Measurements from ENCODE around the gene CIT.

CIT gene

DNA sequence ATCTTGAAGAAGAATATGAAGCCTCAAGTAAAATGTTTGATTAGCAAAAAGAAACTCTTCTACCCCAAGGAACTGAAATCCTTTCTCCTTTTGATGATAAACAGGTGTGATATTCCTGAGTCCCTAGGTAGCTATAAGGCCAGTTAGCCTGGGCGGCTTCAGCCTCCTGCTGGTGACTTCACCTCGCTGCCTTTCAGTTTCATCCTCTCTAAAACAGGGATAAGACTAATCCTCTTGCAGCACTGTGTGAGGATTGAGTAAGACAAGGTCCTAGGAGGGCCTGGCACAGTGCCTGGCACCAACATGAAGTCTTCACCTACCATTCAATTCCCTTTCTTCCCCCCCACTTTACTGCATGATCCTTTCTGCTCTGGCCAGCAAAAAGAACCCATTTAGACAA lies 42.1 kb downstream of the CIT start:
- no peak overlapping the region for H3K4me3 ChIP-seq (ENCODE audit: insufficient read depth, low read depth, low read length, poor library complexity, severe bottlenecking)
- no peaks in the 10 kb centered on the region for H3K27me3 ChIP-seq (replicated peaks; ENCODE audit: control insufficient read depth, insufficient read depth, low read length, poor library complexity, severe bottlenecking)
- no peak for DNase-seq
- no peak overlapping the region for H3K27ac ChIP-seq (ENCODE audit: insufficient read depth, low read length, poor library complexity, severe bottlenecking)
- H3K9me3 ChIP-seq (ENCODE audit: control insufficient read depth, low read length) = no peaks in the 10 kb centered on the region
- no peaks in the 10 kb centered on the region for H3K4me1 ChIP-seq (ENCODE audit: control insufficient read depth, insufficient read depth, low read length, poor library complexity, severe bottlenecking)
- H3K36me3 ChIP-seq (ENCODE audit: control insufficient read depth, insufficient read depth, low read length) = no peaks in the 10 kb centered on the region

DNA sequence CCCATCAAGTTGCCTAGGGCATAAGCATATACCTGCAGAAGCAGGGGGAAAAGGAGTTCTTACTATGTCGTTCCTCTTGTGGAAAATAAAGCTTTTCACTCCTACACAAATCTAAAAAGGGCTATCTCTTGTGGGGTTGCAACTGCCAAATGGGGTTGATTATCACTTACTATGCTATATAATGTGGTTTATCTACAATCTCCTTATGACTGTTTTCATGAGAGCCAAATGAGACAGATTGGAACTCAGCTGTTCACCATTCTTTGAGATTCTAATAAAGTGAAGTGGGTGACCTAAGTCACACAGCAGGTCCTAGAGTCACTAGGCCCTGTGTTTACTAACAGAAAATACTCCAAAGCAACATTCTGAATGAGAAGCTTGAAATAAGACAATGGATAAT lies 47.7 kb downstream of the CIT start:
- H3K4me1 ChIP-seq (ENCODE audit: control insufficient read depth, insufficient read depth, low read length, poor library complexity, severe bottlenecking) = no peaks in the 10 kb centered on the region
- no peaks in the 10 kb centered on the region for H3K27me3 ChIP-seq (replicated peaks; ENCODE audit: control insufficient read depth, insufficient read depth, low read length, poor library complexity, severe bottlenecking)
- H3K27ac ChIP-seq (ENCODE audit: insufficient read depth, low read length, poor library complexity, severe bottlenecking) = no peak overlapping the region
- no peaks in the 10 kb centered on the region for H3K9me3 ChIP-seq (ENCODE audit: control insufficient read depth, low read length)
- no peak overlapping the region for H3K4me3 ChIP-seq (ENCODE audit: insufficient read depth, low read depth, low read length, poor library complexity, severe bottlenecking)
- no peaks in the 10 kb centered on the region for H3K36me3 ChIP-seq (ENCODE audit: control insufficient read depth, insufficient read depth, low read length)
- DNase-seq = no peak

- Histone ChIP-seq H3K27ac (ENCODE audit: insufficient read depth, low read length, poor library complexity, severe bottlenecking) (no peak overlapping the region), H3K9me3 (ENCODE audit: control insufficient read depth, low read length) (no peaks in the 10 kb centered on the region), H3K27me3 (replicated peaks; ENCODE audit: control insufficient read depth, insufficient read depth, low read length, poor library complexity, severe bottlenecking) (no peaks in the 10 kb centered on the region), H3K4me1 (ENCODE audit: control insufficient read depth, insufficient read depth, low read length, poor library complexity, severe bottlenecking) (no peaks in the 10 kb centered on the region), H3K36me3 (ENCODE audit: control insufficient read depth, insufficient read depth, low read length) (no peaks in the 10 kb centered on the region), H3K4me3 (ENCODE audit: insufficient read depth, low read depth, low read length, poor library complexity, severe bottlenecking) (no peak overlapping the region)
- DNase-seq = no peak
Measured at GRCh38 chr12:119828300-119828699, 48.8 kb downstream of the CIT start.

DNA sequence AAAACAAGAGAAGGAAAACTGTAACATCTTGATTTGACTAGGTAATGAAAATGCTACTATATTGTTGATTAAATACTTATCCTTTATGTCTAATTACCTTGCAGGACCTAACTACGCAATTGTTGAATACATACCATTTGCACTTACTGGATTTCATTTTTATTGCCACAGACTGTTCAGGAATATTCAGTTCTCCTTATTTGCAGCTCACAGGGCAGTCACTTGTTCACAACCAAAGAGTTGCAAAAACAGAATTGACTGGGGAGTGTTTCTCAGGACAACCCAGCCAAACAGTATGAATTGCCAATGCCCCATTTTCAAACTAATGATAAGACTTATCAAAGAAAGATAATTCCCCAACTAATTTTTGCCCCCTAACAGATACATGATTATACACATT lies 49.4 kb downstream of the CIT start:
- Histone ChIP-seq H3K4me3 (ENCODE audit: insufficient read depth, low read depth, low read length, poor library complexity, severe bottlenecking) (no peak overlapping the region), H3K27me3 (replicated peaks; ENCODE audit: control insufficient read depth, insufficient read depth, low read length, poor library complexity, severe bottlenecking) (no peaks in the 10 kb centered on the region)

DNA sequence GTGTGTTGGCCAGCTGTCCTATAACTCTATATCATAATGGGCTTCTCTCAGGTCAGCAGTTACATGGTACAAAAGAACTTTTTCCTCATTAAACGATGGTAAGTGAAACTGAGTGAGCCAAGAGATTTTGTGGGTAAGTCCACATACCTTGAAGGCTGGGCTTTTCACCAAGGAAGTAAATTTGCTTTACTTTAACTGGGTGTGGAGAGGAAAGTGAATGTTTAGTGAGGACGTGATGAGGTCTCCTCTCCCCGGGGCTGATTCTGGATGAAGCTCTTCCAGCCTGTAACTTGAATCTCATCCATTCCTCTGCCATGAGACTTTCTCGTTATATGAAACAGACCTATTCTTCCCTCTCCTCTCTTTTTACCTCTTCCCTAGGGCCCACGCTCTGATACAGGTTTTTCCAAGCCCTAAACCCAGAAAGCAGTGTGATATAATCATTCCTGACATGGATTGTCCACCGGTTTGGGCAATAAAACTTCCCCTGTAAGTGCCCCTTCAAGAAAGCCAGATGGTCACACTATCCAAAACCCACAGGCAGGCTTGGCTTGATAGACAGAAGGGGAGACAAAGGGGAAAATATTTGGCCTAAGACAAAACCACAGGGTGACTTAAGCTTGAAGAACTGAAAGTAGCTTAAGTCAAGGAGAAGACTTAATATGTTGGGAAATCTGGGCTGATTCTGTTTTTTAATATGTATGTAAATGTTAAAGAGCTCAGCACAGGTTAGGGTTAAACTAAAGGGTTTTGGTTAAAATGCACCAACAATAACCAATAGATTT lies 50.3 kb downstream of the CIT start:
- Histone ChIP-seq H3K27me3 (replicated peaks; ENCODE audit: control insufficient read depth, insufficient read depth, low read length, poor library complexity, severe bottlenecking) (no peaks in the 10 kb centered on the region), H3K9me3 (ENCODE audit: control insufficient read depth, low read length) (no peaks in the 10 kb centered on the region), H3K27ac (ENCODE audit: insufficient read depth, low read length, poor library complexity, severe bottlenecking) (no peak overlapping the region), H3K4me3 (ENCODE audit: insufficient read depth, low read depth, low read length, poor library complexity, severe bottlenecking) (no peak overlapping the region), H3K4me1 (ENCODE audit: control insufficient read depth, insufficient read depth, low read length, poor library complexity, severe bottlenecking) (no peaks in the 10 kb centered on the region), H3K36me3 (ENCODE audit: control insufficient read depth, insufficient read depth, low read length) (no peaks in the 10 kb centered on the region)
- DNase-seq = no peak

More for the DNA sequence above, 49.4 kb downstream of the CIT start:
- H3K9me3 ChIP-seq (ENCODE audit: control insufficient read depth, low read length) = no peaks in the 10 kb centered on the region
- no peak for DNase-seq
- H3K27ac ChIP-seq (ENCODE audit: insufficient read depth, low read length, poor library complexity, severe bottlenecking) = no peak overlapping the region
- H3K36me3 ChIP-seq (ENCODE audit: control insufficient read depth, insufficient read depth, low read length) = no peaks in the 10 kb centered on the region
- no peaks in the 10 kb centered on the region for H3K4me1 ChIP-seq (ENCODE audit: control insufficient read depth, insufficient read depth, low read length, poor library complexity, severe bottlenecking)

GRCh38 chr12:119825262-119825661 lies 51.9 kb downstream of the CIT start:
- Histone ChIP-seq H3K4me1 (ENCODE audit: control insufficient read depth, insufficient read depth, low read length, poor library complexity, severe bottlenecking) (no peaks in the 10 kb centered on the region), H3K4me3 (ENCODE audit: insufficient read depth, low read depth, low read length, poor library complexity, severe bottlenecking) (no peak overlapping the region), H3K9me3 (ENCODE audit: control insufficient read depth, low read length) (no peaks in the 10 kb centered on the region), H3K36me3 (ENCODE audit: control insufficient read depth, insufficient read depth, low read length) (no peaks in the 10 kb centered on the region), H3K27ac (ENCODE audit: insufficient read depth, low read length, poor library complexity, severe bottlenecking) (no peak overlapping the region), H3K27me3 (replicated peaks; ENCODE audit: control insufficient read depth, insufficient read depth, low read length, poor library complexity, severe bottlenecking) (no peaks in the 10 kb centered on the region)
- no peak for DNase-seq

DNA sequence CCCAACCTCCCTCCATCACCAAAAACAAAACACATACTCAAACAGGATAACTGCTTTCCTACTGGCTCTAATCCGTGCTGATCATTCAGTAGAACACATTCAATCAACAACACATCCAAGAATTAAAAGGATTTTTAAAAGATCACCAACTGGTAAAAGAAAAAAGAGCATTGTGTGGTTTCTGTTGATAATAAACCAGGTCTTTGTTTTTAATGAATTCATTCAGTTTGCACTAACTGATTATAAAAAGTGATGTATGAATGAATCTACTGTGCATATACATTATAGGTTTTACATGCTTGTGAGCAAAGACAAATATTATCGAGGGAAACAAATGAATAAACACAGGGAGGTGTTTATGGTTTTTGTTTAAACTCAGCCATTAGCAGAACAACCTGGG lies 55.1 kb downstream of the CIT start:
- H3K36me3 ChIP-seq (ENCODE audit: control insufficient read depth, insufficient read depth, low read length) = no peaks in the 10 kb centered on the region
- no peak overlapping the region for H3K4me3 ChIP-seq (ENCODE audit: insufficient read depth, low read depth, low read length, poor library complexity, severe bottlenecking)
- DNase-seq = no peak
- no peaks in the 10 kb centered on the region for H3K9me3 ChIP-seq (ENCODE audit: control insufficient read depth, low read length)
- H3K4me1 ChIP-seq (ENCODE audit: control insufficient read depth, insufficient read depth, low read length, poor library complexity, severe bottlenecking) = no peaks in the 10 kb centered on the region
- no peaks in the 10 kb centered on the region for H3K27me3 ChIP-seq (replicated peaks; ENCODE audit: control insufficient read depth, insufficient read depth, low read length, poor library complexity, severe bottlenecking)
- H3K27ac ChIP-seq (ENCODE audit: insufficient read depth, low read length, poor library complexity, severe bottlenecking) = no peak overlapping the region

GRCh38 chr12:119819322-119819721 lies 57.8 kb downstream of the CIT start:
- DNase-seq = no peak

GRCh38 chr12:119817546-119818343 lies 59.4 kb downstream of the CIT start:
- H3K4me3 ChIP-seq (ENCODE audit: insufficient read depth, low read depth, low read length, poor library complexity, severe bottlenecking) = no peak overlapping the region
- H3K27me3 ChIP-seq (replicated peaks; ENCODE audit: control insufficient read depth, insufficient read depth, low read length, poor library complexity, severe bottlenecking) = no peaks in the 10 kb centered on the region
- DNase-seq = no peak
- H3K4me1 ChIP-seq (ENCODE audit: control insufficient read depth, insufficient read depth, low read length, poor library complexity, severe bottlenecking) = no peaks in the 10 kb centered on the region
- H3K9me3 ChIP-seq (ENCODE audit: control insufficient read depth, low read length) = no peaks in the 10 kb centered on the region
- H3K36me3 ChIP-seq (ENCODE audit: control insufficient read depth, insufficient read depth, low read length) = no peaks in the 10 kb centered on the region
- H3K27ac ChIP-seq (ENCODE audit: insufficient read depth, low read length, poor library complexity, severe bottlenecking) = no peak overlapping the region

More at GRCh38 chr12:119819322-119819721, 57.8 kb downstream of the CIT start:
- no peaks in the 10 kb centered on the region for H3K27me3 ChIP-seq (replicated peaks; ENCODE audit: control insufficient read depth, insufficient read depth, low read length, poor library complexity, severe bottlenecking)
- H3K4me1 ChIP-seq (ENCODE audit: control insufficient read depth, insufficient read depth, low read length, poor library complexity, severe bottlenecking) = no peaks in the 10 kb centered on the region
- H3K4me3 ChIP-seq (ENCODE audit: insufficient read depth, low read depth, low read length, poor library complexity, severe bottlenecking) = no peak overlapping the region
- no peaks in the 10 kb centered on the region for H3K9me3 ChIP-seq (ENCODE audit: control insufficient read depth, low read length)
- no peaks in the 10 kb centered on the region for H3K36me3 ChIP-seq (ENCODE audit: control insufficient read depth, insufficient read depth, low read length)
- no peak overlapping the region for H3K27ac ChIP-seq (ENCODE audit: insufficient read depth, low read length, poor library complexity, severe bottlenecking)

DNA sequence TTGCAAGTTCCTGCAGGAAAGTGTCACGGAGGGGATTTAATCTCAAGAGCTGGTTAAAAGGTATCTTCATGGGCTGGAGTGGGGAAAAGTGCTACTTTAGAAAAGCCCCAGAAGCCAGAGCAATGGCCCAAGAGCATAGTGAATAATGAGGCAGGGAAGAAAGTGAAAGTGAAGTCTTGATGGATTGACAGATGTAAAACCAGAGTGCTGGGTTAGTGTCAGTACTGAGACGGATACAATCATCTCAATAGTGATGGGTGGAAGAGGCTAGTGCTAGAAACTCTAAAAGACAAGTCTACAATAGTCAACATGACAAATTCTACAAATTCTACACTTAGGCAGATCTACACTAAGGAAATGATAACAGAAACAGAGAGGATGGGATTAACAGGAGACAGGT lies 68.1 kb downstream of the CIT start:
- H3K4me3 ChIP-seq (ENCODE audit: insufficient read depth, low read depth, low read length, poor library complexity, severe bottlenecking) = no peak overlapping the region
- H3K4me1 ChIP-seq (ENCODE audit: control insufficient read depth, insufficient read depth, low read length, poor library complexity, severe bottlenecking) = no peaks in the 10 kb centered on the region
- no peak overlapping the region for H3K27ac ChIP-seq (ENCODE audit: insufficient read depth, low read length, poor library complexity, severe bottlenecking)
- H3K9me3 ChIP-seq (ENCODE audit: control insufficient read depth, low read length) = no peaks in the 10 kb centered on the region
- H3K27me3 ChIP-seq (replicated peaks; ENCODE audit: control insufficient read depth, insufficient read depth, low read length, poor library complexity, severe bottlenecking) = no peaks in the 10 kb centered on the region
- no peaks in the 10 kb centered on the region for H3K36me3 ChIP-seq (ENCODE audit: control insufficient read depth, insufficient read depth, low read length)
- DNase-seq = no peak
